Muscle layer of colon (tissue), 2 donors: Measurements from ENCODE around the gene MAML2.

ENCODE experiments used
- H3K27ac ChIP-seq: one replicate; pipeline ENCODE4 v1.7.0; 2013; ENCODE audit warnings: low read depth, mild to moderate bottlenecking, low read length, moderate library complexity
- H3K27me3 ChIP-seq, 2 donors: one replicate each; pipeline ENCODE4 v1.7.0; 2013; ENCODE audit warnings: low read length in 2 of 2, mild to moderate bottlenecking in 2 of 2; ENCODE audit not compliant: insufficient read depth in 2 of 2, control insufficient read depth in 1 of 2
- H3K36me3 ChIP-seq: one replicate; pipeline ENCODE4 v1.7.0; 2013; ENCODE audit warnings: mild to moderate bottlenecking, low read length; ENCODE audit not compliant: insufficient read depth
- H3K4me1 ChIP-seq: one replicate; pipeline ENCODE4 v1.7.0; 2013; ENCODE audit warnings: mild to moderate bottlenecking, low read length; ENCODE audit not compliant: insufficient read depth
- H3K4me3 ChIP-seq, 2 donors: one replicate each; pipeline ENCODE4 v1.7.0; 2013; ENCODE audit warnings: low read length in 2 of 2, low read depth in 1 of 2, mild to moderate bottlenecking in 1 of 2, moderate library complexity in 1 of 2
- H3K9ac ChIP-seq: one replicate; pipeline ENCODE4 v1.7.0; 2013; ENCODE audit warnings: low read length
- H3K9me3 ChIP-seq: one replicate; pipeline ENCODE4 v1.7.0; 2013; ENCODE audit warnings: mild to moderate bottlenecking, low read length
- donor health status: abdominal sarcoma.
- donor health status: Adenocarcinoma of cecum.

Gene MAML2

GRCh38 chr11:96106645-96107044 is 236.3 kb downstream of the MAML2 start:
- Histone ChIP-seq H3K9me3 (no peaks in the 10 kb centered on the region), H3K36me3 (no peaks in the 10 kb centered on the region), H3K4me1 (peaks cover 7% of the 10 kb centered on the region), H3K27me3 (no peaks in the 10 kb centered on the region), H3K27ac (no peak overlapping the region), H3K9ac (no peak overlapping the region), H3K4me3 (no peak overlapping the region)

DNA sequence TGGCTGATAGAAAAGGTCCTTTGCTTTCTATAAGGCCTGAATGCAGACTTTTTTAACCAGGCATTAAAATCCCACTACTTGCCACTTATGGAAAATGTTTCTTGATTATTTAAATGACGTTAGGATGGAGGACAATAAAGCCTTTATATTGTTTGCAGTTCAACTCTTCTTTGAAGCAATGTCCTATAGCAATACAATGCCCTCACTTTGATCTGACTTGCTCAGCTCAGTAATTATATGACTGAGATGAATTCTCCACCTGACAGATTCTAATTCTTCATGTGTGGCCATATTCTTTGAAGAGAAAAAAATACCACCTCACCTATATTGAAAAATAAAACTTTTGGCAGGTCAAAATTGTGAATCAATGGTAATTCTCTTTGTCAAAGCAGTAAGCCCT is 237.1 kb downstream of the MAML2 start:
- no peaks in the 10 kb centered on the region for H3K36me3 ChIP-seq
- H3K27ac ChIP-seq, result no peak overlapping the region
- H3K9ac ChIP-seq, result no peak overlapping the region
- peaks cover 7% of the 10 kb centered on the region for H3K4me1 ChIP-seq
- no peaks in the 10 kb centered on the region for H3K27me3 ChIP-seq
- H3K9me3 ChIP-seq, result no peaks in the 10 kb centered on the region
- H3K4me3 ChIP-seq, result no peak overlapping the region

GRCh38 chr11:96105197-96105895 is 237.6 kb downstream of the MAML2 start:
- no peaks in the 10 kb centered on the region for H3K36me3 ChIP-seq
- H3K4me3 ChIP-seq, result no peak overlapping the region
- no peaks in the 10 kb centered on the region for H3K9me3 ChIP-seq
- peaks cover 7% of the 10 kb centered on the region for H3K4me1 ChIP-seq
- no peak overlapping the region for H3K27ac ChIP-seq
- no peak overlapping the region for H3K9ac ChIP-seq
- H3K27me3 ChIP-seq, result no peaks in the 10 kb centered on the region

- Histone ChIP-seq H3K9me3 (no peaks in the 10 kb centered on the region), H3K36me3 (no peaks in the 10 kb centered on the region), H3K9ac (no peak overlapping the region), H3K27ac (no peak overlapping the region), H3K27me3 (no peaks in the 10 kb centered on the region), H3K4me1 (peaks cover 7% of the 10 kb centered on the region), H3K4me3 (no peak overlapping the region)
Measured at GRCh38 chr11:96104496-96104895, 238.5 kb downstream of the MAML2 start.

DNA sequence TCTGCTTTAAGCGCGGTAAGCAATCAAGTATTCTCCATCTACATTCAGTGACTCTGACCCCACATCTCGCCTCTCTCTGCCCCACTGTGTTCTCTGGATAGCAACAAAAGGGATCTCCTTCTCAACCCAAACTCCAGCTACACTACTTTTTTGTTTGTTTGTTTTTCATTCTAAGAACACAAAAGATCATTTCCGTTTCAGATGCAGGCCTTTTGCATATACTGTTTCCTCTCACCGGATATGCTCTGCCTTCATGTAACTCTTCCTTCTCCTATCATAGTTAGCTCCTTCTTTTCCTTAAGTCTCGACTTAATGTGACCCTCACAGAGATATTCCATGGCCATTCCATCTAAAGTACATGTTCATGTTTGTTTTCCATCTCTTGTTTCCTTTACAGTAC is 239.3 kb downstream of the MAML2 start:
- Histone ChIP-seq H3K27ac (no peak overlapping the region), H3K36me3 (no peaks in the 10 kb centered on the region), H3K27me3 (no peaks in the 10 kb centered on the region)

GRCh38 chr11:96103102-96103501 is 239.9 kb downstream of the MAML2 start:
- Histone ChIP-seq H3K36me3 (no peaks in the 10 kb centered on the region), H3K4me3 (no peak overlapping the region), H3K4me1 (peaks cover 18% of the 10 kb centered on the region), H3K9me3 (no peaks in the 10 kb centered on the region), H3K27me3 (no peaks in the 10 kb centered on the region), H3K9ac (no peak overlapping the region), H3K27ac (no peak overlapping the region)

More for the DNA sequence above, 239.3 kb downstream of the MAML2 start:
- Histone ChIP-seq H3K9me3 (no peaks in the 10 kb centered on the region), H3K4me3 (no peak overlapping the region), H3K9ac (no peak overlapping the region), H3K4me1 (peaks cover 12% of the 10 kb centered on the region)

DNA sequence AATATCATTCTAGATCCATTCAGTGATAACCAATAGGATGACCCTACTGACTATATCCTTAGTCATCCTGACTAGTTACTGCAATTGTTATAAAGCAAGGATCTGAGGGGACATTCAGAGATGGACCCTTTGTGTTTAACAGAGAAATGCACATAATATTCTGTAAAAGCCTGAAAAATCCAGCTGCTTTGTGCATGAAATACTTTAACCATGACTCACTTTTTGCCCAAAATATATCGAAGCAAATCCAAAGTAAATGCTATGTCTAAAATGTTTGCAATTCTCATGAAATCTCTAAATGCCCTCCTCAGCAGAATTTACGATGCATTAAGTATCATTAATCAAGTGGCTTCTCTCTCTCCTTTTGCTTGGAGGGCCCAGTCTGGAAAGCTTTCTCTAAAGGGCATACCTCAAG is 240.3 kb downstream of the MAML2 start:
- H3K27ac ChIP-seq, result no peak overlapping the region

DNA sequence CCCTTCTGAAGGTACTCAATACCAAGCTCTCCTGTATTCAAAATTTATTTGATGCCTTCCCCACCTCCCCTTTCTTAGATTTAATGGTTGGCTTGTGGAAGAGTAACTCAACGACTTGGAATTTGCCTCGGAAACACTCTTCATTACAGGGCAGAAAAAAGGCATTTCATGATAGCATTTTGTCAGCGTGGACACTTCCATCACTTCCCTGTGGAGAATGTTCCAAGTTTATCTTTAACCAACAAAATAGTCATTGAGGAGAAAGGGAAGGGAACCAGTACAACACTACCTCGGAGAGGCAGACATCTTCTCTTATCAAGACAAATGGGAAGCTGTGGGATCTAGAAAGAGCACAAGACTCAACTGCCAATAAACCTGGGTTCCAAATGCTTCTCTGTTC is 241.8 kb downstream of the MAML2 start:
- Histone ChIP-seq H3K4me1 (peaks cover 20% of the 10 kb centered on the region), H3K27ac (no peak overlapping the region), H3K9ac (no peak overlapping the region), H3K9me3 (no peaks in the 10 kb centered on the region), H3K36me3 (no peaks in the 10 kb centered on the region), H3K27me3 (no peaks in the 10 kb centered on the region), H3K4me3 (no peak overlapping the region)

More for the DNA sequence above, 240.3 kb downstream of the MAML2 start:
- peaks cover 20% of the 10 kb centered on the region for H3K4me1 ChIP-seq
- no peak overlapping the region for H3K9ac ChIP-seq
- no peak overlapping the region for H3K4me3 ChIP-seq
- H3K27me3 ChIP-seq, result no peaks in the 10 kb centered on the region
- no peaks in the 10 kb centered on the region for H3K36me3 ChIP-seq
- H3K9me3 ChIP-seq, result no peaks in the 10 kb centered on the region

GRCh38 chr11:96098511-96099241 is 244.3 kb downstream of the MAML2 start:
- H3K27me3 ChIP-seq, result no peaks in the 10 kb centered on the region
- peak overlapping the region; percentile 32 for H3K27ac ChIP-seq
- H3K36me3 ChIP-seq, result no peaks in the 10 kb centered on the region
- no peak overlapping the region for H3K4me3 ChIP-seq
- no peak overlapping the region for H3K9ac ChIP-seq
- peaks cover 13% of the 10 kb centered on the region for H3K4me1 ChIP-seq
- no peaks in the 10 kb centered on the region for H3K9me3 ChIP-seq

- no peaks in the 10 kb centered on the region for H3K27me3 ChIP-seq
- no peak overlapping the region for H3K4me3 ChIP-seq
- H3K9me3 ChIP-seq, result no peaks in the 10 kb centered on the region
- H3K9ac ChIP-seq, result no peak overlapping the region
- no peak overlapping the region for H3K27ac ChIP-seq
- H3K4me1 ChIP-seq, result peaks cover 13% of the 10 kb centered on the region
- no peaks in the 10 kb centered on the region for H3K36me3 ChIP-seq
Measured at GRCh38 chr11:96097844-96098421, 245.1 kb downstream of the MAML2 start.

- Histone ChIP-seq H3K36me3 (no peaks in the 10 kb centered on the region), H3K9ac (no peak overlapping the region), H3K4me3 (no peak overlapping the region), H3K27ac (no peak overlapping the region), H3K27me3 (no peaks in the 10 kb centered on the region), H3K4me1 (peaks cover 13% of the 10 kb centered on the region), H3K9me3 (no peaks in the 10 kb centered on the region)
Measured at GRCh38 chr11:96096360-96096759, 246.6 kb downstream of the MAML2 start.
